Parathyroid adenoma (tissue), 2 donors: Measurements from ENCODE around the gene DUOX2.

Experiments used
- H2AFZ ChIP-seq: fragments of 300-600 bp; sonication (generic); one replicate; pipeline ENCODE4 v1.7.0; 2017; ENCODE audit warnings: antibody characterized with exemption, mild to moderate bottlenecking
- H3K27ac ChIP-seq: fragments of 300-600 bp; sonication (generic); one replicate; pipeline ENCODE4 v1.7.0; 2017
- H3K27me3 ChIP-seq: fragments of 300-600 bp; sonication (generic); one replicate; pipeline ENCODE4 v1.7.0; 2017; ENCODE audit warnings: low read length; ENCODE audit not compliant: control insufficient read depth, insufficient read depth
- H3K36me3 ChIP-seq: fragments of 300-600 bp; sonication (generic); one replicate; pipeline ENCODE4 v1.7.0; 2017; ENCODE audit warnings: low read length; ENCODE audit not compliant: control insufficient read depth, insufficient read depth
- H3K4me1 ChIP-seq: fragments of 300-600 bp; sonication (generic); one replicate; pipeline ENCODE4 v1.7.0; 2017; ENCODE audit warnings: control low read depth
- H3K4me2 ChIP-seq: fragments of 300-600 bp; sonication (generic); one replicate; pipeline ENCODE4 v1.7.0; 2017; ENCODE audit warnings: low read length
- H3K4me3 ChIP-seq: fragments of 300-600 bp; sonication (generic); one replicate; pipeline ENCODE4 v1.7.0; 2017; ENCODE audit warnings: low read depth, low read length
- H3K79me2 ChIP-seq: fragments of 300-600 bp; sonication (generic); one replicate; pipeline ENCODE4 v1.7.0; 2017; ENCODE audit warnings: control low read depth
- H3K9ac ChIP-seq: fragments of 300-600 bp; sonication (generic); one replicate; pipeline ENCODE4 v1.7.0; 2017; ENCODE audit warnings: mild to moderate bottlenecking
- H3K9me3 ChIP-seq: fragments of 300-600 bp; sonication (generic); one replicate; pipeline ENCODE4 v1.7.0; 2017; ENCODE audit warnings: low read length; ENCODE audit not compliant: control insufficient read depth
- TF ChIP-seq, protein P1 (sequence below): fragments of 300-600 bp; sonication (generic); IDR thresholded peaks from one replicate; pipeline ENCODE4 v1.7.0; 2017; ENCODE audit warnings: antibody characterized with exemption, mild to moderate bottlenecking
- donor health status: primary hyperparathyroidism.

Gene DUOX2

DNA sequence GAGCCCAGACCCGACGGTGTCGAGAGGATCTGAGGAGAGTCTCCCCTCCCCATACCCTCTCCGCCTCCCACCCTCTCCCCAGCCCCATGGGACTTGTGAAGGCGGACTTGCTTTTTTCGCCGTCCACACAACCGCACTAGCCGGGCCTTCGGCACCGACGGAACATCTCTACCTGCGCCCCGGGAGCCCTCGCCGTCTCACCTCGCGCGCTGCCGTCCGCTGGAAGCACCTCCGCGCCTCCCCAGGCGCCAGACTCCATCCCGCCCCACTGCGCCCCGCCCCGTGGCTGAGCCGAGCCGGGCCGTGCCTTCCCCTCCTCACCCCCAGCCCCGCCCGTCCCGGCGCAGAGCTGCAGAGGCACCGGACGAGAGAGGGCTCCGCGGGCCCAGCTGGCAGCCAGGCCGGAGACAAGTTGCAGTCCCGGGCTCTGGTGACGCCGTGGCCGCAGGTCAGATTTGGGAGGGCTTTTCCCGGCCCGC is 15.7 kb upstream of the DUOX2 start, which contains the start of the genes DUOX1 and DUOXA1:
Gene DUOX1 (plus strand): TSS at position 344 of the 479 bp plus-strand sequence. CDS start 1,973 bp downstream, outside the sequence.
Gene DUOXA1 (minus strand): TSS at position 229 of the 479 bp plus-strand sequence. CDS start 6,865 bp downstream, outside the sequence.
- H3K4me1 ChIP-seq, result no peaks in the 10 kb centered on the region
- H3K36me3 ChIP-seq, result no peaks in the 10 kb centered on the region
- H3K4me3 ChIP-seq, result peak within 1 kb of the TSS; percentile 6
- H3K9me3 ChIP-seq, result no peaks in the 10 kb centered on the region
- H3K4me2 ChIP-seq, result peak within 1 kb of the TSS; percentile 59
- no peaks in the 10 kb centered on the region for H3K27me3 ChIP-seq
- H3K27ac ChIP-seq, result no peak within 1 kb of the TSS
- H3K9ac ChIP-seq, result no peak within 1 kb of the TSS
- no peaks in the 10 kb centered on the region for H3K79me2 ChIP-seq
- H2AFZ ChIP-seq, result peak within 1 kb of the TSS; percentile 62
- TF ChIP-seq, protein P1, sequence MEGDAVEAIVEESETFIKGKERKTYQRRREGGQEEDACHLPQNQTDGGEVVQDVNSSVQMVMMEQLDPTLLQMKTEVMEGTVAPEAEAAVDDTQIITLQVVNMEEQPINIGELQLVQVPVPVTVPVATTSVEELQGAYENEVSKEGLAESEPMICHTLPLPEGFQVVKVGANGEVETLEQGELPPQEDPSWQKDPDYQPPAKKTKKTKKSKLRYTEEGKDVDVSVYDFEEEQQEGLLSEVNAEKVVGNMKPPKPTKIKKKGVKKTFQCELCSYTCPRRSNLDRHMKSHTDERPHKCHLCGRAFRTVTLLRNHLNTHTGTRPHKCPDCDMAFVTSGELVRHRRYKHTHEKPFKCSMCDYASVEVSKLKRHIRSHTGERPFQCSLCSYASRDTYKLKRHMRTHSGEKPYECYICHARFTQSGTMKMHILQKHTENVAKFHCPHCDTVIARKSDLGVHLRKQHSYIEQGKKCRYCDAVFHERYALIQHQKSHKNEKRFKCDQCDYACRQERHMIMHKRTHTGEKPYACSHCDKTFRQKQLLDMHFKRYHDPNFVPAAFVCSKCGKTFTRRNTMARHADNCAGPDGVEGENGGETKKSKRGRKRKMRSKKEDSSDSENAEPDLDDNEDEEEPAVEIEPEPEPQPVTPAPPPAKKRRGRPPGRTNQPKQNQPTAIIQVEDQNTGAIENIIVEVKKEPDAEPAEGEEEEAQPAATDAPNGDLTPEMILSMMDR, result no peak

DNA sequence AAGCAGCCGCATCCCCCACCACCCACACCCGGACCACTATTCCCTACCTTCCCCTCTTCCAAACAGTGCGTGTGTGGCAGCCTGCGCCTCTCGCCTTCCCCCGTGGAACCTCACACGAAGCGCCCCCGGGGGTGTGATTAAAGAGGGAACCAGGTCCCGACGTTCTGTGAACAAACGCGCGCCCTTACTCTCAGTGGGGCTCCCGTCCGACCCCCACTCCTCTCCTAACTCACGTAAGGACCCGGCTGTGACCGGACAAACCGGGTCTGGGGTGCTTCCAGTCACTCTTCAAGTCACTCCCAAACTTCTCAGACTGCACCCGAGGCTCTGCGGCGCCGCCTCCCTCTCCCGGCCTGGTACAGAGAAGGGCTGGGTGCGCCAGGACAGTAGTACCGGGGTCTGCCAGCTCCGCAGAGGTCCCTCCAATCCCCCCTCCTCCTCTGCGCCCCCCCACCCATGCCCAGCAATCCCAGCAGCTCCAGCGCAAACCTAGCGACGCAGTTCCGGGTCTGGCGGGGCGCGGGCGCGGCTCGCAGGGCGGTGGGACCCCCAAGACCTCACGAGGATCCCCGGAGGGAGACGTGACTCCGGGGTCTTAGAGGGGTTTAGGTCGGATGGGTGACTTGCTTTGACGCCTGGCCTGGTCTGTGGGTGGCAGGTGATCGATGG is 15.1 kb upstream of the DUOX2 start:
- H3K9ac ChIP-seq, result no peak overlapping the region
- no peak overlapping the region for H2AFZ ChIP-seq
- no peaks in the 10 kb centered on the region for H3K9me3 ChIP-seq
- no peaks in the 10 kb centered on the region for H3K4me1 ChIP-seq
- no peak overlapping the region for H3K4me2 ChIP-seq
- no peaks in the 10 kb centered on the region for H3K27me3 ChIP-seq
- no peak overlapping the region for H3K27ac ChIP-seq
- no peaks in the 10 kb centered on the region for H3K36me3 ChIP-seq
- H3K4me3 ChIP-seq, result no peak overlapping the region
- H3K79me2 ChIP-seq, result no peaks in the 10 kb centered on the region
- TF ChIP-seq, protein P1, result no peak

DNA sequence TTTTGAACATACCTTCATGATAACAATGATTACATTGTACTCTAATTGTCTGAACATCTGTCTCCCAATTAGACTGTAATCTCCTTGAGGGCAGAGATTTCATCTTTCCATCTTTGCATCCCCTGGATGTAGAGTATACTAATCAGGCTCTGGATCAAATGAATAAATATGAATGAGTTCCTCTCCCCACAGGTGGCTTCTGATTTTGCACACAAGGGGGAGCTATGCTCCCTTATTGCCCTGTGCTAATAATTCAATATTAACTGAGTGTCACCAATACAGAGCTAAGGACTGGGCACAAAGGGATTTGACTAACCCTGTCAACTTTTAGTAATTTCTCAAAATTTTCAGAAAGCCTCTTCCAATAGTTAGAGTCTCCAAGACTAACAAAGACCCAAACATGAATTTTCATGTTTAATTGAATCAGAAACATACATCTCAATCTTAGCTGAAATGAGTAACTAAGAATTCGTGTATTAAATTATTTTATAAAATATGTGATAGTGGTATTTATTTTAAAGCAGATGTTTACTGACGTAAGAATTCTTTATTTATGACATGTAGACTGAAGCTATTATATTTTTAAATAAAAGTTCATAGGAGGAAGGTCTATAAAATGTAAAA is 12.7 kb upstream of the DUOX2 start:
- Histone ChIP-seq H3K36me3 (no peaks in the 10 kb centered on the region), H3K27ac (no peak overlapping the region), H3K4me3 (no peak overlapping the region), H3K4me2 (no peak overlapping the region), H3K79me2 (no peaks in the 10 kb centered on the region), H2AFZ (no peak overlapping the region), H3K4me1 (no peaks in the 10 kb centered on the region), H3K9ac (no peak overlapping the region), H3K9me3 (no peaks in the 10 kb centered on the region), H3K27me3 (no peaks in the 10 kb centered on the region)
- TF ChIP-seq, protein P1, result peak; percentile 36

DNA sequence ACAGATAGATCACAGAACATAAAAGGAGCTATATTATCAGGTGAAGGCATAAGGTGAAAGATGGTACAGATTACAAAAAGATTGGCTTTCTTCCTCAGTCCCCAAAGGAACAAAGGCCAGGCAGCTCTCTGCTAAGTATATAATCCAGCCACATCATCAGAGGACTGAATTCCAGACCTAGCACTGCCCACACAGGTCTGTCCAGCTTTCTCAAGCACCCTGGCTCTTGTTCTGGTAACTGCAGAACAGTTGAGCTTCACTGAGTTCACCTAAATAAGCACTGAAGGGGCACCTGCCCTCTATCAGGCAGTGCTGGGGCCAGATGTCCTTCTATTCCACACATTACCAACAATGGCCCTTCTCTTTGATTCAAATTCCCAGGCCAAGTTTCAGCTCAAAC is 9.4 kb upstream of the DUOX2 start:
- Histone ChIP-seq H3K79me2 (no peaks in the 10 kb centered on the region), H3K9me3 (no peaks in the 10 kb centered on the region), H2AFZ (no peak overlapping the region), H3K9ac (no peak overlapping the region), H3K36me3 (no peaks in the 10 kb centered on the region), H3K27ac (no peak overlapping the region), H3K4me2 (no peak overlapping the region), H3K4me3 (no peak overlapping the region), H3K27me3 (no peaks in the 10 kb centered on the region), H3K4me1 (no peaks in the 10 kb centered on the region)
- TF ChIP-seq, protein P1, result no peak
